Glomerular endothelial cell (primary cell): ENCODE measurements around the gene KRT39. TPM values are rescaled to one million over a fixed set of nuclear protein-coding genes. Genes with fewer than 3 reads are reported as not detected.
"Not testable (repeated sequence)": the region's sequence is repeated elsewhere in the genome, so short reads cannot be mapped to it uniquely, and the experiment has no call there.

Source experiments
- DNase-seq: peaks from one replicate; pipeline ENCODE4 v3.0.0-alpha.2; 2011; ENCODE audit warnings: low read depth, low spot score; ENCODE audit errors: extremely low read depth
- total RNA-seq: library from RNA; depleted of rRNA; stranded (reverse); fragments of >200 nt; gene quantifications from 2 replicates; pipeline ENCODE4 v1.2.3, GENCODE V29; 2015

The KRT39 gene
- total RNA-seq: not detected in 2 replicates

DNA sequence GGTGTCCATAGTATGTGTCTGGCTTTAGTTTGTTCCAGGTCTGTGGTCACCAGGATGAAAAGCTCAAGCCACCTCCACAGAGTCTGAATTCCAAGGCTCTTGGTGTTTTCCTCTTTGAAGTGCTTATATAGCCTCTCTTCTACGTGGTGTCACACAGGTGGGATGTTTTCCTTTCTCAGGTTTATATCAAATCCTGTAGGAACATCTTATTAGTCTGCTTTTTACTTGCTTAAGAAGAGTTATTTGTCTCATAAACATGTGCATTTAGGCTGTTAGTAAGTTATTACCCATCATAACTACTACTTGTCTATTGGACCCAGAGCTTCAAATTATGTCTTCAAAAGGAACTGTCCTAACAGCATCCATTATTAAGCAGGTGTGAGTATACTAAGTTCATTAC lies at the start of gene KRT39:
TSS of gene KRT39 (minus strand) at position 101 of the 400 bp plus-strand sequence. CDS start at position 9, 92 bp downstream.
- DNase-seq: no peak

- DNase-seq: no peak
Measured at GRCh38 chr17:41015454-41015853, 48.7 kb upstream of the KRT39 start.

DNA sequence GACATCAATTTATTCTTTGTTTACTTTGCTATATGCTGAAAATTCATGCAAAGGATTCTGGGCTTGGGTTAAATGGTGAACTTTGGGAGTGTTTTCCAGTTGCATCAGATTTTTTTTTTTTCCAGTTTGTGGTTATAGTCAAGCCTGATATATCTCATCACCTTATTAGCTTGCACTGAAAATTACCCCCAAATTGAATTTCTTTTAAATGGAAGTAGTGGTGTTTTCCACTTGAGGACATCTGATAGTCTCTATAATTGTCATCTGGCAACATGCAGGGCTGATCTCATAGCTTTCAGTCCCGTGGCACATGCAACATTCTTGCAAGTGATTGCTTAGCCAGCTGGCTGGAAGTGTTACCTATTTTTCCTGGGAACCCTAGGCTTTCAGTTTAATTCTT lies 46.9 kb upstream of the KRT39 start:
- no peak for DNase-seq

- DNase-seq: no peak
Measured at GRCh38 chr17:41013181-41013580, 46.4 kb upstream of the KRT39 start.

DNA sequence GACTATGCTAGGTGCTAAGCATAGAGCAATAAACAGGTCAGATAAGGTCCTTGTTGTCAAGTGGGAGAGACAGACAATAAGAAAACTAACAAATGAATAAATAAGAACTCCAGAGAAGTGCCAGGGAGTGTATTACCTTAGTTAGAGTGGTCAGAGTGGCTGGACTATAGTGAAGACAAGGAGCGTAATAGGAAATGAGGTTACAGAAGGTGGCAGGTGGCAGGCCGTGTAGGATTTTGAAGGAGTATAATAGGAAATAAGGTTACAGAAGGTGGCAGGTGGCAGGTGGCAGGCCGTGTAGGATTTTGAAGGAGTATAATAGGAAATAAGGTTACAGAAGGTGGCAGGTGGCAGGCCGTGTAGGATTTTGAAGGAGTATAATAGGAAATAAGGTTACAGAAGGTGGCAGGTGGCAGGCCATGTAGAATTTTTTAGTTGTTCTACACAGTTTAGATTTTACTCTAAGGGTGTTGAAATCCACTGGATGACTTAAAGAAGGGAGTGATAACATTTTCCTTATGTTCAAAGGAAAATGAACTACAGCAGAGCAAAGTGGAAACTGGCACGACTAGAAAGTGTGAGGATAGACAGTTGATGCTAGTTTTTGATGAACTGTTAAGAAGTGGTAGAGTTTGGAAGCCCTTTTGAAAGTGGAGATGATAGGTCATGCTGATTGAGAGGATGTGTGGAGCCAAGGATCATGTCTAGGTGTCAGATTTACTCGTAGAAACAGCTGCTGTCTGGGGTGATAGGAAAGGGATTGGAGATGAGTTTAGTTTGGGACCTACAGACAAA lies 45.8 kb upstream of the KRT39 start:
- no peak for DNase-seq

DNA sequence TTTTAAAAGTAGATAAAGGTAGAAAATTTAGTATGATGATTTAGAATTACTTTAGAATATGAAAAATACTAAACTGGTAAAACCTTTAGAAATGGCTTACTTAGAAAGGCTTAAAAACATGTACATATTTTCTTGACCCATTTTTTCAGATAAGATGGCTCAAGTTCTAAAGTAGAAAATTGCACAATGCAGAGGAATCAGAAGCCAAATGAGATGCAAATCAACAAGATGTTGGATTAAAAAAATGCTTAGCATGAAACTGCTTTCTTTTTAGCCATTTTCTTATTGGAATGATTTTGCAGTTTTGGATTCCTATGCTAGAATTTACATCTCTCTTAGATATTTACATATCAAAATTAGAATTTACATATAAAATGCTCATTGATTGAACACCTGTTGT lies 43.7 kb upstream of the KRT39 start:
- DNase-seq: no peak

DNA sequence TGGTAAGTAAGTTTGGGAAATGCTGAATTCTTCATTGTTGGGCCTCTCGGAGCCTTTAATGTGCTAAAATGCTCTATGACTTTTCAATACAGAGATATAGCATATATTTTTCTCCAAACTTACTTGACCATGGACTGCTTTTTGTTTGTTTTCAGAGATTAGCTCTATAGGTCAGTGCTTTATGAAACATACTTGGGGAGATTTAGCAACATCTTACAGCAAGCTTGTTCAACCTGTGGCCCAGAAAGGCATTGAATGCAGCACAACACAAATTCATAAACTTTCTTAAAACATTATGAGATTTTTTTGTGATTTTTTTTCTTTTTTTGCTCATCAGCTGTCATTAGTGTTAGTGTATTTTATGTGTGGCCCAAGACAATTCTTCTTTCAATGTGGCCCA lies 43.2 kb upstream of the KRT39 start:
- DNase-seq: no peak

DNA sequence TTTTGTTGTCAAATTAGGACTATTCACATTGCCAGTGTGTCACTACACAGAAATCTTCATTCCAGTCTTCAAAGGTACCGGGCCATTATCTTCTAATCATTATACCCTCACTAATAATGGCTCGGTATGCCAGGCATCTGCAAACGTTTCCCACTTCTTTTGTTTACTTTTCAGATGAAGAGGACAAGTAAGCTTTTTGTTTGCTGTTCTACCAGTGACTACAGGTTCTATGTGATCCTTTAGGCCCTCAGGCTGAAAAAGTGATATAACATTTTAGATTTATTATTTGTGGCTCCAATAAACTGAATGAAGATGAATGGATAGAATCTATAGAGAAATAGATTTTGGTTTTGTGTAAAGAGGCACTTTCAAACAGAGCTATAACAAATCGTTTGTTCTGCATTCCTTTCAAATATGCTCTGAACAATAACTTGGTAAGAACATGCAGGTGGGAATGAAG lies 42.6 kb upstream of the KRT39 start:
- no peak for DNase-seq

DNA sequence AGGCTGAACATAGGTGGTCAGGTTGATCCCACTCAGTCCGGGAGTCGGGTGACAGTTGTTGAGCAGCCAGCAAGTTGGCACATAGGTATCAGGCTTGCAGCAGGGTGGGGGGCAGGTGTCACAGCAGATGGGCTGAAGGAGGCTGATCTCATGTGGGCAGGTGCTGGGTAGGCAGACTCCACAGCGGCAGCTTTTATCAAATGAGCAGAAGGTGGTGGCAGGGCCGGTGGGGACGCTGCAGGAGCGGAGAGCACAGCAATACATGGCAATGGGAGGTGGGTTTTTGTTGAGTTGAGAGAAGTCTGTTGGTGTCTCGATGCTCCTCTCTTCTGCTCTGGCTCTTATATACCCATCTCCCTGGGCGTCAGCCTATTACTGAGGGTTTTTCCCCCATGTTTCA lies 42.1 kb upstream of the KRT39 start, which contains the start of gene KRTAP3-1:
TSS of gene KRTAP3-1 (minus strand) at position 318 of the 400 bp plus-strand sequence. CDS start at position 264, 54 bp downstream.
- DNase-seq: no peak

- DNase-seq: no peak
Measured at GRCh38 chr17:41004397-41004796, 37.6 kb upstream of the KRT39 start.

DNA sequence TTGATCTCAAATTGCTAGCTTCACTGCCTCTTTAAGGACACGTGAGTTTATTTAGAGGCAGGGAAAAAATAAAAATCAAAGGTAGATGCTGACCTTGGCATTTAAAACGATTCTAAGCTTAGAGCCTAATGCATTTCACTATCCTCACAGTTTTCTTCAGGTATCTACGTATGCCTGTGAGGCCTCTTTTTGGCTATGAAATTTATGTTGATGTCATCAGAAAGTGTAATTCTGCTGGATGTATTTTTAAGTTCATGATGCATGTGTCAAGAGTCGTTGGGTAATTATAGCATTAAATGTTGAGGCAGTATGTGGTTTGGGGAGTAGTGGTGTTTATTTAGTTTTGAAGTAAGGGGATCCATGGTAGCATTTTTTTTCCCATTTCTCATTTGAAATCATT lies 37.2 kb upstream of the KRT39 start:
- DNase-seq: no peak

- no peak for DNase-seq
Measured at GRCh38 chr17:41002814-41003213, 36.1 kb upstream of the KRT39 start.

DNA sequence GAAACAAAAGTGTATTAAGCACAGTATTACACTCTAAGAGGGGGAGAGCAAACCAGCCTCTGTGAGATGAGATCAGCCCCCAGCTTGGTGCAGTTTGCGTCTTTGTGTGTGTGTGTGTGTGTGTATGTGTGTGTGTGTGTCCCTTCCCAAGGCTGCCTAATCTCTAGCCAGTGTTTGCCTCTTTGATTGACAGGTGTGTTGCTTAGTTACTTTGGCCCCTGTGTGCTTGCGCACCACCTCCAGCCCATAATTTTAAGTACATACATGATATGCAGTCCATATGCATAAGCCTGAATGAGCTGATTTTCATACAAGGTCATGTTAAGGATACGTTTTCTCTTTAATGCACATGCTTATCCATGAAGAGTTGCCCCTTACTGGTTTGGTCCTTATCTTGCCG lies 35.0 kb upstream of the KRT39 start:
- no peak for DNase-seq

DNA sequence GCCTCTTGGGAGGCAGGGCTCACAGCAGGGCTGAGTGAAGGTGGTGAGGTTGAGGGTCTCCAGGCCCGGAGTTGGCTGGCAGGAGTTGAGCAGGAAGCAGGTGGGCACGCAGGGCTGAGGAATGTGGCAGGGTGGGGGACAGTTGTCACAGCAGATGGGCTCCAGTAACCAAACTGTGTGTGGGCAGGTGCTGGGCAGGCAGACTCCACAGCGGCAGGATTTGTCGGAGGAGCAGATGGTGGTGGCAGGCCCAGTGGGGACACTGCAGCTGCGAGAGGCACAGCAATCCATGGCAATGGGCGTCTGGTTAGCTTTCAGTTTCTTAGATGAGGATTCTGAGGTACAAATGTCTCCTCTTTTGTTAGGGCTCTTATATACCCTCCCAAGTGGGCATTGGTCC lies 32.8 kb upstream of the KRT39 start, which contains the start of gene KRTAP3-2:
TSS of gene KRTAP3-2 (minus strand) at position 344 of the 400 bp plus-strand sequence. CDS start at position 291, 53 bp downstream.
- DNase-seq: not testable (repeated sequence)

DNA sequence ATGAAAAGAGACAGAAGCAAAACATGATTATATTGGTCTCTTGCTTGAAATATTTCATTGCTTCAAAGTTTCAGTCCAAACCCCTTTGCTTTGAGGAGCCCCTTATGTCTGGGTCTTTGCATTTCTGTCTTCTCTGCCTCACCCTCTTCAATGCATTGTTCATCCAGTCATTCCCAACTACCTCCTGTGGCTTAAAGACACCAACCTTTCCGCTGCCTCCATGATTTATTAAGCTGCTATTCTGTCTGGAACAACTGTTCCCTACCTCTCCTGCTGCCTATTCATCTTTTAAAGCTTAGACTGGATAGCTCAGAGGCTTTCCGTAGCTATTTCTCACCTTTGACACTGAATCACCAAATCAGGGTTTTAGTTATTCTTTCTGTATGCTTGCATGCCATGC lies 30.6 kb upstream of the KRT39 start:
- DNase-seq: no peak

DNA sequence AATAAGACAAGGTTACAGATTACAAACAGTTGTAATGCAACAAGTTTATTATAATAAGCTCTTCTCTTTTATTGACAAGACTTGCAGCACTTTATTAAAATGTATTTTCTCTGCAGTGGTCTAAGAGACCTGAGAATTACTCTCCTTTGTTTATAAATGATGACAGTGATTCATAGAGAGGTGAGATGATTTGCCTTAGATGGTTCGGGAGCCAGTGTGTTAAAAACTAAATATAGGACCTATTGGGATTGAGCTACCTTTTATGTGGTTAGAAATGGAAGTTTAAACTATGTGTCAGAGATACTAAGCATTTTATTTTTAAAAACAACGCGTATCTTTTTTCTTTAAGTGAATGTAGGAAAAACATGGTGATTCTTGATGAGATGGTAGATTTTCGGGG lies 30.1 kb upstream of the KRT39 start:
- no peak for DNase-seq

DNA sequence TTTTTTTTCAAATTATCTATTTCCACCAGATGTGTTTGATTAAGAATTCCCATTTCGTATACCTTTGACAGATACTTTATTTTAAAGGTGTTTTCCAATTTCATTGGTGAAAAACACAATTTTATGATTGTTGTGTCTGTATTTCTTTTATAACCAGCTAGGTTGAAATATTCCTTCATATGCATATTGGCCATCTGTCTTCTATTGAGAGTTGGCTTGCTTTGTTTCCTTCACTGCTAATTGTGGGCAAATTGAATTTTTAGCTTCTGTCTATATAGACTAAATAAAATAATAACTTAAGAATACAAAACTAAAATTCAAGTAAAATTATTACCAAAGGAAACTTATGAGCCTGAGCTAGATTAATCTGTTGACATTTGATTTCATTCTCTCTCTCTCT lies 28.4 kb upstream of the KRT39 start:
- no peak for DNase-seq

GRCh38 chr17:40993839-40994238 lies 27.1 kb upstream of the KRT39 start, which contains the start of gene KRTAP3-3:
TSS of gene KRTAP3-3 (minus strand) at chr17:40994164. CDS start at chr17:40994097, 67 bp downstream.
- no peak for DNase-seq

DNA sequence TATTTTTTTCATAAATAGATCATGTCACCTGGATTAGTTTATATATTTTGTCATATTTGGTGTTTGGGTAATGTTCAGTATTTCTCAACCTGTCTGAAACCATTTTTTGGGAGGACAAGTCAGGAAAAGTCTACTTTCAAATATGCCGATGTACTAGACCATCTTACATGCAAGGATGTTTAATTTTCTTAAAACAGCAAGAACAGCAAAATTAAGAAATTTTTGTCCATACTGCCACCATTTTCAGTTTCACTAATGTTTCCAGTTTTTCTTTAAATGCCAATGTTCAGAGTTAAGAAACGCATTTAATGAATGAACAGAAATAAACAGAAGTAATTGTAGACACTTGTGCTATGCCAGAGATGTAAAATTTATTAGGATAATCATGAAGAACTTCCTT lies 26.3 kb upstream of the KRT39 start:
- no peak for DNase-seq

DNA sequence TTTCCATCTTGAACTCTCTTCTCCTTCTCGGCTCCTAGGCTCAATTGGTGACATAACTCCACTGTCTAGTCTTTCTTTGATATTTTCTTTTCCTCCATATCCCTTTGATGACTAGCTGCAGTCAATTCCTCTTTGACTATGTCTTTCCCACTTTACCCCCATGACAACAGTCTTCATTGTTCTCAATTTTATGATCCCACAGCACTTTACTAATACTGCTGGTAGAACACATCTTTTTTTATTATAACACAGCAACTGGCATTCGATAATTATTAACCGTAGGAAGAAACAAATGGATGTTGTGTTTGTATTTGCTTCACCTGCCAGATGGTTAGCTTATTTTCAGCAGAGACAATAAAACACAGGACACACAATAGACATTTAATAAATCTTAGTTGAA lies 25.9 kb upstream of the KRT39 start:
- no peak for DNase-seq

GRCh38 chr17:40986920-40987319 lies 20.2 kb upstream of the KRT39 start:
- DNase-seq: no peak

- no peak for DNase-seq
Measured at GRCh38 chr17:40984226-40984625, 17.5 kb upstream of the KRT39 start, which contains the start of gene KRT40. TSS of gene KRT40 (minus strand) at chr17:40984326. CDS start at chr17:40984273, 53 bp downstream.
